Stomach (tissue), 9 donors: ENCODE data around the gene LCE2A. TPM values are rescaled to one million over a fixed set of nuclear protein-coding genes. Genes with fewer than 3 reads are reported as not detected.

Experiments used
- DNase-seq, 2 donors: peaks; one replicate each; pipeline versions ENCODE4 v3.0.0 to v3.0.0-alpha.2; 2013 to 2019
- H3K27ac ChIP-seq, 5 donors: fragments of 200-600 bp in 4 of 5; sonication (generic) in 4 of 5; one replicate each; pipeline ENCODE4 v1.5.1; 2013 to 2019; ENCODE audit warnings: mild to moderate bottlenecking in 1 of 5, moderate library complexity in 1 of 5
- H3K27me3 ChIP-seq, 3 donors: fragments of 200-600 bp; sonication (generic); one replicate each; pipeline ENCODE4 v1.5.1; 2017 to 2019; ENCODE audit warnings: mixed run types in 1 of 3
- H3K36me3 ChIP-seq, 4 donors: fragments of 200-600 bp; sonication (generic); 1 replicate in 3 of 4; 2 replicates in 1 of 4; pipeline ENCODE4 v1.5.1; 2016 to 2019
- H3K4me1 ChIP-seq, 4 donors: fragments of 200-600 bp; sonication (generic); one replicate each; pipeline ENCODE4 v1.5.1; 2016 to 2019
- H3K4me3 ChIP-seq, 4 donors: fragments of 200-600 bp; sonication (generic) in 3 of 4; one replicate each; pipeline ENCODE4 v1.5.1; 2016 to 2019; ENCODE audit warnings: mild to moderate bottlenecking in 1 of 4
- H3K9me3 ChIP-seq, 4 donors: fragments of 200-600 bp; sonication (generic); one replicate each; pipeline ENCODE4 v1.5.1; 2016 to 2019
- CTCF ChIP-seq, 7 experiments: fragments of 450-650 bp in 4 of 7; fragments of 200-600 bp in 3 of 7; sonication (generic) in 3 of 7; IDR thresholded peaks; one replicate each; pipeline ENCODE4 v1.5.1; 2016 to 2019; ENCODE audit warnings: antibody characterized with exemption in 7 of 7, control low read depth in 2 of 7, mild to moderate bottlenecking in 1 of 7
- EP300 ChIP-seq: sonication (generic); formaldehyde crosslinking; IDR thresholded peaks from one replicate; pipeline ENCODE4 v1.6.1; 2017; ENCODE audit warnings: antibody characterized with exemption
- POLR2A ChIP-seq, 4 donors: fragments of 450-650 bp; IDR thresholded peaks; one replicate each; pipeline ENCODE4 v1.6.1; 2016; ENCODE audit warnings: antibody characterized with exemption in 4 of 4, control low read depth in 2 of 4, mild to moderate bottlenecking in 1 of 4, moderate library complexity in 1 of 4
- POLR2AphosphoS5 ChIP-seq, 3 donors: sonication (generic); formaldehyde crosslinking; IDR thresholded peaks; one replicate each; pipeline ENCODE4 v1.6.1; 2016; ENCODE audit warnings: antibody characterized with exemption in 3 of 3
- WGBS, 5 donors: extraction: QIAGEN DNeasy Blood & Tissue Kit in 3 of 5; methylation state at CpG; one replicate each; pipeline versions ENCODE4 v1.1.5 to v1.1.7; 2013 to 2018; 5-methylcytosine and 5-hydroxymethylcytosine counted together
- intact Hi-C: fragments of 100-400 bp; cut with DNase I; formaldehyde crosslinking; loops from one replicate; pipeline ENCODE4 v1.15.1; 2023; ENCODE audit warnings: low total_unique reads
- polyA plus RNA-seq, 3 donors: library from polyadenylated mRNA; stranded (reverse); fragments of 200-250 nt; gene quantifications; one replicate each; pipeline ENCODE4 v1.2.3, GENCODE V29; 2013
- total RNA-seq, 5 donors: library from RNA; depleted of rRNA; stranded (reverse); fragments of >200 nt; gene quantifications; one replicate each; pipeline versions ENCODE4 v1.1.0 to v1.2.3, GENCODE V29; 2014 to 2016
- donor health status: healthy with polysubstance abuse.
- donor health status: Bipolar disorder and iron deficiency.
- donor health status: healthy.

LCE2A gene
- total and polyA plus RNA-seq, 8 donors = not detected

GRCh38 chr1:152707860-152708259 is 9.7 kb downstream of the LCE2A start, which contains the start of gene LCE4A:
Gene LCE4A, plus strand, starts transcription at chr1:152708160. Its CDS starts 916 bp downstream, at chr1:152709076.
- peaks cover 0 to 4% (median 0%) of the 10 kb centered on the region in 4 donors for H3K9me3 ChIP-seq
- intact Hi-C loops = no loop called here
- DNase-seq = no peak
- no peaks in the 10 kb centered on the region for H3K36me3 ChIP-seq
- WGBS, 5 donors = 56 to 81% (median 76%) methylated on average over 2 of the region's 2 CpGs
- no peak within 1 kb of the TSS for H3K4me3 ChIP-seq
- no peak within 1 kb of the TSS for H3K27ac ChIP-seq
- H3K4me1 ChIP-seq = no peaks in the 10 kb centered on the region
- no peak for TF ChIP-seq CTCF (IDR thresholded peaks at IDR 0.05)
- TF ChIP-seq POLR2A (IDR thresholded peaks at IDR 0.05) = no peak
- TF ChIP-seq EP300 = no peak
- no peak for TF ChIP-seq POLR2AphosphoS5 (IDR thresholded peaks at IDR 0.05)
- no peaks in the 10 kb centered on the region for H3K27me3 ChIP-seq

- no peak overlapping the region for H3K4me3 ChIP-seq
- H3K4me1 ChIP-seq = no peaks in the 10 kb centered on the region
- peaks cover 0 to 10% (median 0%) of the 10 kb centered on the region in 3 donors for H3K27me3 ChIP-seq
- H3K9me3 ChIP-seq = peaks cover 0 to 13% (median 8%) of the 10 kb centered on the region in 4 donors
- H3K36me3 ChIP-seq = no peaks in the 10 kb centered on the region
- intact Hi-C loops = no loop called here
- H3K27ac ChIP-seq = no peak overlapping the region
- DNase-seq = no peak
- TF ChIP-seq EP300 (no peak), POLR2AphosphoS5 (IDR thresholded peaks at IDR 0.05) (no peak), POLR2A (IDR thresholded peaks at IDR 0.05) (no peak), CTCF (IDR thresholded peaks at IDR 0.05) (no peak)
Observed at GRCh38 chr1:152718238-152718637, 20.1 kb downstream of the LCE2A start.

GRCh38 chr1:152725261-152725660 is 27.1 kb downstream of the LCE2A start:
- Histone ChIP-seq H3K36me3 (no peaks in the 10 kb centered on the region), H3K4me1 (no peaks in the 10 kb centered on the region), H3K9me3 (no peaks in the 10 kb centered on the region), H3K4me3 (no peak overlapping the region), H3K27me3 (peaks cover 0 to 5% (median 0%) of the 10 kb centered on the region in 3 donors), H3K27ac (no peak overlapping the region)
- no peak for DNase-seq
- TF ChIP-seq EP300 = no peak
- no peak for TF ChIP-seq POLR2A (IDR thresholded peaks at IDR 0.05)
- no peak for TF ChIP-seq POLR2AphosphoS5 (IDR thresholded peaks at IDR 0.05)
- no peak for TF ChIP-seq CTCF (IDR thresholded peaks at IDR 0.05)
- intact Hi-C loops = no loop called here

- Histone ChIP-seq H3K4me1 (no peaks in the 10 kb centered on the region), H3K9me3 (no peaks in the 10 kb centered on the region), H3K27ac (no peak overlapping the region), H3K27me3 (peaks cover 0 to 5% (median 0%) of the 10 kb centered on the region in 3 donors), H3K4me3 (no peak overlapping the region), H3K36me3 (no peaks in the 10 kb centered on the region)
- no peak for DNase-seq
- WGBS, 5 donors = 71 to 92% (median 82%) methylated on average over 1 of the region's 1 CpG
- TF ChIP-seq POLR2AphosphoS5 (IDR thresholded peaks at IDR 0.05) (no peak), CTCF (IDR thresholded peaks at IDR 0.05) (no peak), EP300 (no peak), POLR2A (IDR thresholded peaks at IDR 0.05) (no peak)
- intact Hi-C loops = no loop called here
Observed at GRCh38 chr1:152728986-152729385, 30.8 kb downstream of the LCE2A start.
